HepG2 (cell line): ENCODE data around the gene CST4. TPM values are rescaled to one million over a fixed set of nuclear protein-coding genes. Genes with fewer than 3 reads are reported as not detected.

ENCODE experiments used
- CENPBD1 ChIP-seq: sonication (generic); formaldehyde crosslinking; IDR thresholded peaks from 2 replicates; pipeline ENCODE4 v1.8.0; 2022; ENCODE audit warnings: missing genetic modification reagents, low read depth, mild to moderate bottlenecking, borderline replicate concordance
- CHD2 ChIP-seq: IDR thresholded peaks from 2 replicates; pipeline ENCODE4 v1.6.1; 2011; ENCODE audit warnings: low read depth, low read length, improper control_type of control experiment
- DMAP1 ChIP-seq: IDR thresholded peaks from 2 replicates; pipeline ENCODE4 v1.6.1; 2016
- HHEX ChIP-seq: IDR thresholded peaks from 2 replicates; pipeline ENCODE4 v1.6.1; 2016; ENCODE audit warnings: control low read depth
- HNF4A ChIP-seq: sonication (generic); formaldehyde crosslinking; IDR thresholded peaks from 2 replicates; pipeline ENCODE4 v1.4.0; 2020; ENCODE audit warnings: missing genetic modification reagents
- HOXD1 ChIP-seq: sonication (generic); formaldehyde crosslinking; IDR thresholded peaks from 2 replicates; pipeline ENCODE4 v1.5.0; 2020; ENCODE audit warnings: missing genetic modification reagents
- IKZF4 ChIP-seq: sonication (generic); formaldehyde crosslinking; IDR thresholded peaks from 2 replicates; pipeline ENCODE4 v1.5.1; 2020; ENCODE audit warnings: borderline replicate concordance, mild to moderate bottlenecking, low read depth, missing genetic modification reagents; ENCODE audit errors: not compliant biosample characterization
- NR3C1 ChIP-seq: sonication (generic); formaldehyde crosslinking; IDR thresholded peaks from 2 replicates; pipeline ENCODE4 v1.4.0; 2020; ENCODE audit warnings: missing genetic modification reagents
- PAWR ChIP-seq: sonication (generic); formaldehyde crosslinking; IDR thresholded peaks from 2 replicates; pipeline ENCODE4 v1.4.0; 2020; ENCODE audit warnings: missing genetic modification reagents, mild to moderate bottlenecking, borderline replicate concordance
- POLR2A ChIP-seq, 2 experiments: IDR thresholded peaks; 2 replicates each; pipeline ENCODE4 v1.6.1; 2011; ENCODE audit warnings: low read depth in 2 of 2, low read length in 2 of 2, mild to moderate bottlenecking in 1 of 2, moderate library complexity in 1 of 2; ENCODE audit not compliant: insufficient read depth in 1 of 2
- PTBP1 ChIP-seq: fragments of 200-400 bp; formaldehyde crosslinking; IDR thresholded peaks from 2 replicates; pipeline ENCODE4 v1.6.1; 2018; ENCODE audit warnings: low read length, low read depth; ENCODE audit not compliant: poor library complexity, severe bottlenecking
- SRY ChIP-seq: sonication (generic); formaldehyde crosslinking; IDR thresholded peaks from 2 replicates; pipeline ENCODE4 v1.8.0; 2022; ENCODE audit warnings: mild to moderate bottlenecking, missing genetic modification reagents
- STAG1 ChIP-seq: sonication (generic); formaldehyde crosslinking; IDR thresholded peaks from 2 replicates; pipeline ENCODE4 v1.4.0; 2020; ENCODE audit warnings: missing genetic modification reagents
- TBX3 ChIP-seq: fragments of 450-650 bp; IDR thresholded peaks from 2 replicates; pipeline ENCODE4 v1.6.1; 2017; ENCODE audit warnings: antibody characterized with exemption, mild to moderate bottlenecking, inconsistent platforms, borderline replicate concordance
- WIZ ChIP-seq: sonication (generic); formaldehyde crosslinking; IDR thresholded peaks from 2 replicates; pipeline ENCODE4 v1.5.1; 2020; ENCODE audit warnings: mild to moderate bottlenecking, missing genetic modification reagents
- XRCC5 ChIP-seq: fragments of 200-400 bp; formaldehyde crosslinking; optimal IDR thresholded peaks from 2 replicates; pipeline ENCODE3; 2017; ENCODE audit warnings: mild to moderate bottlenecking, low read length
- YY1 ChIP-seq: IDR thresholded peaks from 2 replicates; pipeline ENCODE4 v1.6.1; 2011; ENCODE audit warnings: low read length, low read depth, moderate library complexity, mild to moderate bottlenecking; ENCODE audit not compliant: insufficient read depth, insufficient replicate concordance
- ZNF224 ChIP-seq: sonication (generic); formaldehyde crosslinking; IDR thresholded peaks from 2 replicates; pipeline ENCODE4 v1.5.0; 2020; ENCODE audit warnings: mild to moderate bottlenecking, missing genetic modification reagents
- ZNF225 ChIP-seq: sonication (generic); formaldehyde crosslinking; IDR thresholded peaks from 2 replicates; pipeline ENCODE4 v1.4.0; 2020; ENCODE audit warnings: mild to moderate bottlenecking, missing genetic modification reagents
- ZNF34 ChIP-seq: sonication (generic); formaldehyde crosslinking; IDR thresholded peaks from 2 replicates; pipeline ENCODE4 v1.4.0; 2020; ENCODE audit warnings: mild to moderate bottlenecking, missing genetic modification reagents, borderline replicate concordance
- ZNF550 ChIP-seq: sonication (generic); formaldehyde crosslinking; IDR thresholded peaks from 2 replicates; pipeline ENCODE4 v1.4.0; 2020; ENCODE audit warnings: mild to moderate bottlenecking, missing genetic modification reagents, borderline replicate concordance
- ZNF672 ChIP-seq: sonication (generic); formaldehyde crosslinking; IDR thresholded peaks from 2 replicates; pipeline ENCODE4 v1.8.1; 2022; ENCODE audit warnings: missing genetic modification reagents
- ZNF782 ChIP-seq: sonication (generic); formaldehyde crosslinking; IDR thresholded peaks from 2 replicates; pipeline ENCODE4 v1.4.0; 2020; ENCODE audit warnings: missing genetic modification reagents, mild to moderate bottlenecking, borderline replicate concordance
- ZSCAN5A ChIP-seq: sonication (generic); formaldehyde crosslinking; IDR thresholded peaks from 2 replicates; pipeline ENCODE4 v1.8.0; 2022; ENCODE audit warnings: mild to moderate bottlenecking, missing genetic modification reagents, borderline replicate concordance
- polyA plus RNA-seq, 8 experiments: library from polyadenylated mRNA; depleted of rRNA in 3 of 8; stranded (reverse) in 7 of 8; unstranded in 1 of 8; fragments of >200 nt; fragmentation: Illumina TruSeq in 4 of 8; extraction: Trizol in 4 of 8; gene quantifications; 2 replicates each; pipeline versions ENCODE4 v1.2.1 to v1.2.3, GENCODE V29; 2011 to 2016; ENCODE audit warnings: low read depth in 4 of 8, missing spikeins in 1 of 8, mixed read lengths in 1 of 8; ENCODE audit not compliant: insufficient read depth in 1 of 8
- total RNA-seq, 5 experiments: library from RNA; depleted of rRNA; stranded (reverse); fragments of >200 nt; fragmentation: Illumina TruSeq; extraction: Trizol; gene quantifications; 2 replicates each; pipeline ENCODE4 v1.2.3, GENCODE V29; 2016; ENCODE audit warnings: low read depth in 1 of 5
- TF ChIP-seq, protein P1 (sequence below): sonication (generic); formaldehyde crosslinking; IDR thresholded peaks from 2 replicates; pipeline ENCODE4 v1.4.0; 2020; ENCODE audit warnings: mild to moderate bottlenecking, missing genetic modification reagents
- TF ChIP-seq, protein P2 (sequence below): fragments of 450-650 bp; IDR thresholded peaks from 2 replicates; pipeline ENCODE4 v1.6.1; 2017

Gene CST4
- total and polyA plus RNA-seq, 2 of the 13 experiments (the other 11 are each of a cell fraction or from before 2014, with no cell fraction given), result not detected

- TF ChIP-seq NR3C1 (CRISPR knock-in tag) (no peak), CHD2 (peak; percentile 79), TBX3 (peak; percentile 16; the same call in 1 of the 2 replicates), ZNF224 (CRISPR knock-in tag) (peak; percentile 93; the same call in 1 of the 2 replicates), SRY (CRISPR knock-in tag) (peak; percentile 89), ZNF550 (CRISPR knock-in tag) (0 out of 2 replicates have a peak, but pooled peaks have one; percentile 67), ZNF782 (CRISPR knock-in tag) (peak; percentile 95), HHEX (CRISPR knock-in tag) (no peak), PAWR (CRISPR knock-in tag) (peak; percentile 88; the same call in 1 of the 2 replicates), HNF4A (CRISPR knock-in tag) (peak; percentile 31), POLR2A (IDR thresholded peaks at IDR 0.05; ENCODE audit: insufficient read depth in 1 of 2, low read depth in 2 of 2, low read length in 2 of 2) (peak; percentile 99 to 100), ZNF225 (peak; percentile 99), YY1 (peak; percentile 76), WIZ (no peak; the same call in 1 of the 2 replicates), DMAP1 (CRISPR knock-in tag) (peak; percentile 88), PTBP1 (no peak), XRCC5 (peak; percentile 51), STAG1 (no peak; the same call in 1 of the 2 replicates), ZNF672 (0 out of 2 replicates have a peak, but pooled peaks have one; percentile 89), HOXD1 (CRISPR knock-in tag) (peak; percentile 17; the same call in 1 of the 2 replicates), CENPBD1 (CRISPR knock-in tag) (0 out of 2 replicates have a peak, but pooled peaks have one; percentile 57), ZNF34 (CRISPR knock-in tag) (peak; percentile 93), IKZF4 (CRISPR knock-in tag) (peak; percentile 98), ZSCAN5A (peak; percentile 92)
- TF ChIP-seq, protein P1, sequence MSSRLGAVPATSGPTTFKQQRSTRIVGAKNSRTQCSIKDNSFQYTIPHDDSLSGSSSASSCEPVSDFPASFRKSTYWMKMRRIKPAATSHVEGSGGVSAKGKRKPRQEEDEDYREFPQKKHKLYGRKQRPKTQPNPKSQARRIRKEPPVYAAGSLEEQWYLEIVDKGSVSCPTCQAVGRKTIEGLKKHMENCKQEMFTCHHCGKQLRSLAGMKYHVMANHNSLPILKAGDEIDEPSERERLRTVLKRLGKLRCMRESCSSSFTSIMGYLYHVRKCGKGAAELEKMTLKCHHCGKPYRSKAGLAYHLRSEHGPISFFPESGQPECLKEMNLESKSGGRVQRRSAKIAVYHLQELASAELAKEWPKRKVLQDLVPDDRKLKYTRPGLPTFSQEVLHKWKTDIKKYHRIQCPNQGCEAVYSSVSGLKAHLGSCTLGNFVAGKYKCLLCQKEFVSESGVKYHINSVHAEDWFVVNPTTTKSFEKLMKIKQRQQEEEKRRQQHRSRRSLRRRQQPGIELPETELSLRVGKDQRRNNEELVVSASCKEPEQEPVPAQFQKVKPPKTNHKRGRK, result peak; percentile 61; the same call in 1 of the 2 replicates
- TF ChIP-seq, protein P2, sequence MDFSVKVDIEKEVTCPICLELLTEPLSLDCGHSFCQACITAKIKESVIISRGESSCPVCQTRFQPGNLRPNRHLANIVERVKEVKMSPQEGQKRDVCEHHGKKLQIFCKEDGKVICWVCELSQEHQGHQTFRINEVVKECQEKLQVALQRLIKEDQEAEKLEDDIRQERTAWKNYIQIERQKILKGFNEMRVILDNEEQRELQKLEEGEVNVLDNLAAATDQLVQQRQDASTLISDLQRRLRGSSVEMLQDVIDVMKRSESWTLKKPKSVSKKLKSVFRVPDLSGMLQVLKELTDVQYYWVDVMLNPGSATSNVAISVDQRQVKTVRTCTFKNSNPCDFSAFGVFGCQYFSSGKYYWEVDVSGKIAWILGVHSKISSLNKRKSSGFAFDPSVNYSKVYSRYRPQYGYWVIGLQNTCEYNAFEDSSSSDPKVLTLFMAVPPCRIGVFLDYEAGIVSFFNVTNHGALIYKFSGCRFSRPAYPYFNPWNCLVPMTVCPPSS, result no peak
Observed at GRCh38 chr20:23637282-23638221, 51.3 kb downstream of the CST4 start, which contains the start of gene CST3 (continued).
